Activated CD4-positive, alpha-beta T cell treated with anti-CD3 and anti-CD28 coated beads for 24 hours (primary cell): ENCODE data around the gene GLUL.
"Not testable (repeated sequence)": the region's sequence is repeated elsewhere in the genome, so short reads cannot be mapped to it uniquely, and the experiment has no call there.

Source experiments
- DNase-seq, 2 donors: peaks; one replicate each; pipeline ENCODE4 v3.0.0-alpha.2; 2020; ENCODE audit warnings: low read depth in 2 of 2

The GLUL gene

DNA sequence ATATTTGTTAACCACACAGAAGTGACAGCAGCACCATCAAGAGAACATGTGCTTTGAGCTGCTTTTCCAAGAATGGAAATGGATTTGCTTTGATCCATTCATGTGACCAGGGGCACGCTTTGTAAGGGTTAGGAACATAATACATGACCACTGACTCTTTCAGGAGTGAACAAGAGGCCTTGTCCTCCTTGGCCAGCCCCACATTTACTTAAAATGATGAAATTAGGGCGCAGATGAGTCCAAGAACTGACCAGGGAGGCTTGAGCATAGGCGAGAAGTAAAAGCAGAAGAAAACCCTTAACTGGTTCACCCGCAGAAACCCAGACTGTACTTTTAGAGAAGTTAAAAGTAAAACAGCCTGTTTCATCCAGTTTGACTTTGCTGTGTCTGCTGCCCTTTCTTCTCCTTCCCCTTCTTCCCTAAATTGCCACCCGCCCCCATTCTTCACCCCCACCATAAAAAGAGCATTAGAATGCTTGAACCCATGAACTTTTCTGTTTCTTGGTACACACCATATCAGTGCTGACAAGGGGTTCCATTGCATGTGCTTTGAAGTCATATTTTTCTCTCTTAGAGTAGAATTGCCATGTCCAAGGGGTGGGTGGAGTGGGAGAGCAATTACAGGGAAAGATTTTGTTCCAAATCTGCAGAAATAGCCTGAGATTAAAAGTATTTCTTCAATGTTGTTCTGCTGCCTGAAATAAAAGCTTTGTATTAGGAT lies 2.6 kb upstream of the GLUL start:
- DNase-seq = no peak

DNA sequence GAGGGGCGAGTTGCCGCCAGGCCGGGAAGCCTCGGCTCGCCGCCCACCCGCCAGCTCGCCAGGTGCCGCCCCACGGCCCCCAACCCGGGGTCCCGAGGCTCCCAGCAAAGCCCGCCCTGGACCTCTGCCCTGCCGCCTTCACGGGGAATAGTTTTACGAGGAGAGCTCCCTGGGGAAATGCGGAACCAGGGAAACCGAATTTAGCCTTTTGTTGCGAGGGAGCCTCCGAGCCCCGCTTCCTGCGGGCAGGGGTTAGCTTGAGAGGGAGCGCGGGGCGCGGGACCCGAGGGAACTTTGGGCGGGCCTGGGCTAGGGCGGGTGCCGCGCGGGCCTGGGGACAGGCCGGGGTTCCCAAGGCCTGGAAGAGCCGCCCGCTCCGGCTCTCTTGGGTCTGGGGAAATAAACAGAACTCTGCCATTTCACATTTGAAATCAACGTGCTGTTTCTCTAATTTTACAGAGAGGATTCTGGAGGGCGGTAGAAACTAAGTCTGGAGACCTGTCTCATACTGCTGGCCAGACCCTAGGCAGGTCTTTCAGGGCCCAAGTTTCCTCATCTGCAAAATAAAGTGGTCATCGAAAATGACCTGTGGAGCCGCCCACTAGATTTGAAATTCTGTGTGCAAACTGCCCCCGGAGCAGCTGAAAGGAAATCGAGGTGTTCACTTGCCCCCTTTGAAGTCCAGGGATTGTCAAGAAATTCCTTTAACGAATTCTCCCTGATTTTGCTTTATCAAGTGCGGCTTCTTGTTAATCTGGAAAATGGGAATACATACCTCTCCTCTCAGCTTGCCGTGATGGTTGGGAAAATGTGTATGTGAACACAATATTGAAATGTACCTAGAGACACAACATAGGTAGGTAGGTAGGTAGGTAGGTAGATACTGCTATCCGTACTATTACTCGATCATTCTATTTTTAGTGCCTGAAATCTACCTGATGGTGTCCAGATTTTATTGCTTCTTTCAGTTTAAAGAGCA lies 749 bp upstream of the GLUL start:
- peak in 1 of 2 donors; percentile 1 for DNase-seq

DNA sequence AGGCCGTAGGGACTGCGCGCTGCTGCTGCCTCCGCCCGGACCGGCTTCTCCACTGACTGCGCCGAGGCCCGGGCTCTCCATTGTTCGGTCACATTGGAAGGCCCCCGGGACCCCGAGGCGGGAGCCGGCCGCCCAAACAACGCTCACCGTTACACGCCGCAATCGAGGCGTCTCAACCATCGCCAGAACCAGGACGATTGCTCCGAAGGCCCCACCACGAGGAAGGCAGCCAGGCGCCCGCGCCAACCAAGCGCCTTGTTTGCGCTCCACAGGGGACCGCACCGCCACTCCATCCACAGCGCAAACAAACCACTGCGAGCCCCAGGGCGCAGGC lies 595 bp downstream of the GLUL start:
- peak in 1 of 2 donors; percentile 23 for DNase-seq

DNA sequence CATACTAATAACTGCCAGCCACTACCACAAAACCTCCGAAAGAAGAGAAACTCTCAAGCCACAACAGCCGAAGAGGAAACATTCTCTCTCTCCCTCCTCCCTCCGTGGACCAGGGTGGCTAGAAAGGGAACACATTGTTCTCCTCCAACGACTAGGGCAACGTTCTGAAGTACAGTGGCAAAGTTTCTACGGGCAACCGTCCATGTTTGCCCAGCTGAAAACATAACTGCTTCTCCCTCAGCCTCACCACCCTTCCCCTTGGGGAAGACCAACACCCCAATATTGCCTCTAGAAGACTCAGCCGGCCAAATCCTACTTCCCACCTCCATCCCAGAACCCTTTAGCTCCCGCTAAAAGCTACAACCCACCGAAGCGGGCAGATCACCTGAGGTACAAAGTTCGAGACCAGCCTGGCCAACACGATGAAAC lies 2.0 kb downstream of the GLUL start:
- DNase-seq = no peak

DNA sequence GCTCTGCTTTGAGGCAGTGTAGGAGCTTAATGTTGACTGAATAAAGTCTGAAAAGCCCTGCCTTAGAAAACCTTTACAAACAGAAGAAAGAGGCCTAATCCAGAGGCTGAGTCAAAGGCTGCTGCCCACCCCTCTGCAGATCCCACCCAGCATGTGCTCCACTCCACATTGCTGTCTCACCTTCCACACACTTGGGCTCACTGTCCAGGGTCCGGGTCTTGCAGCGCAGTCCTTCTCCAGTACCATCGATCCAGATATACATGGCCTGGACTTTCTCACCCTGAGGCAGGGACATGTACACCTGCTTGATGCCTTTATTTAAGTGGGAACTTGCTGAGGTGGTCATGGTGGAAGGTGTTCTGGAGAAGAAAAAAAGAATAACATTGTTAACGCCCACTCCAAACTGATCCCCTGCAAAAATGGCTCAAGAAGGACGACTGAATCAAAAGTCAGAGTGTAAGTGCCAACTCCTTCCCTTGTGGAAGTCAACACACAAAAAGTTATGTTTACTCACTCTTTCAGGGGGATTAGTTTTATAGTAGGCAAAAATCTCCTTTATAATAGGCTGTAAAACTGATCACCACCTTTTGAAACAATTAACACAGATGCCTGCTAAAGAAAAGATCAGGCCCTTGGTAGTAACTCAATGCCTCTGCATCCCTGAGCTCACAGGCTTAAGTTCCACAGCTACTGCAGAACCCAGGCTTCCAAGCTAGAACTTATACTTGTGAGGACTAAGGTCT lies 3.0 kb downstream of the GLUL start:
- DNase-seq = no peak

DNA sequence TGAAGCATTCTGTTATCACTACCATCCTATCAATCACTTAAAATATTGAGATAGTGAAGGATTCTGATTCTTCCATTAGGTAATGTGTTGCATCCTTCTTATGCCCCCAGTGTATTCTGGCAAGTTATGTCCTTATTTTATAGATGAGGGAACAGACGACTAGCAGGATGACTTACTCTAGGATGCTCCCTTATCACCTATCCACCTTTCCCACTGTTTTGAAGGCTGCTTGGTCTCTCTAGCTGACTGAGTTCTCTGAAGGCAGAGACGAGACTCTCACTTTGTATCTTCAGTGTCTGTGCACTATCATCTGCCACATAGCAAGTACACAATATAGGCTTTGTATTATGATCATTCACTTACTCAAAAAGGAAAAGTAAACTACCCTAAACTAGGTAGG lies 4.0 kb downstream of the GLUL start:
- DNase-seq = no peak

DNA sequence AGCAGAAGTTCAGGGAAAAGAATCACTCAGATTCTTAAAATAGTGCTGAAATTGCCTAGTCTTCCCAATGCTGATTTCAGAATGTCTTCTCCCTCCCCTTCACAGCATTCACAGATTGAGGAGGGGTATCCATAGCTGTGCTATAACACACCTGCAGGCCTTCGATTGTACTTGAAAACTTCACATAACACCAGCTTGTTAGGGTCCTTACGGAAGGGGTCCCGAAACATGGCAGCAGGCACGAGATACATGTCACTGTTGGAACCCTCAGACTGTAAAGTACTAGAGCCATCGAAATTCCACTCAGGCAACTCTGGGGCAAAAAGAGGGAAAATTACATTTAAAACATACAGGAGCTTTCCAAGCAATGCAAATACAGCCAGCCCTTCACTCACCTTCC lies 4.6 kb downstream of the GLUL start:
- no peak for DNase-seq

DNA sequence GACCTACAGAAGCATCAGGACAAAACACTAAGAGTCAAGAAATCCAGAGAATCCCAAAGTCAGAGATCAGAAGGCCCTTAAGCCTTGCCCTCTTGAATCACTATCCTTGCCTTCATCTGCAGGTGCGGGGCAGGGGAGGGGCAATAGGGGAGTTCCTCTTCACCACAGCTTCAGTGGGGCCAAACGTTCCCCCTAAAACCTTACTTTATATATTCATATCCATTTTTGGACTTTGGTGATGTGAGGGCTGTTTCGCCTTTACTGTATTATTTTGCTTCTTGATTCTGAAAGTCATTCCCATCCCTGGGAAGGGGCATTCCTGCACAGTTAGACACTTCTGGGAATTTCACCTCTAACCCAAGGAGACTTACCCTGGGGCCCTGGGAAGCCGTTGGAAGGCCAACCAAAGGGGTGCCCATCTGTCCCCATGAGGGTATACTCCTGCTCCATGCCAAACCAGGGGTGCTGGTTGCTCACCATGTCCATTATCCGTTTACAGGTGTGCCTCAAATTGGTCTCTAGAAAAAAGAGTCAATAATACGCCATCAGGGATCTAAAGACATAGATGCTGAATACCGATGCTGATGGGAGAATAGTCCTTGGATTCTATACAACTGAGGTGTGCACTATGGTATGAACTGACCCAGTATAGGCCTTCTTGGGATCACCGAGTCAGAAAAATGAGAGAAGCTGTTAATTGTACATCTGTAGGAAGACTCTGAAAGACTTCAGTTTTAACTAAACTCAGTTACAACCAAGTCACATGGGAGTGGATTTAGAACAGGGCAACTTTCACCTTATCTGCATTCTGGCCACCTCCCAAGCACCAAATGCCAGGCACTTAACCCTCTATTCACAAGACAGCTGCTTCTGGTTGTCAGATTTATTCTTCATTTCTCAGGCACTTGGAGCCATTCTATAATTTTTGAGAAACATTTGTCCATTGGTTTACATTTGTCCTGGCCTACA lies 5.4 kb downstream of the GLUL start:
- DNase-seq = no peak

DNA sequence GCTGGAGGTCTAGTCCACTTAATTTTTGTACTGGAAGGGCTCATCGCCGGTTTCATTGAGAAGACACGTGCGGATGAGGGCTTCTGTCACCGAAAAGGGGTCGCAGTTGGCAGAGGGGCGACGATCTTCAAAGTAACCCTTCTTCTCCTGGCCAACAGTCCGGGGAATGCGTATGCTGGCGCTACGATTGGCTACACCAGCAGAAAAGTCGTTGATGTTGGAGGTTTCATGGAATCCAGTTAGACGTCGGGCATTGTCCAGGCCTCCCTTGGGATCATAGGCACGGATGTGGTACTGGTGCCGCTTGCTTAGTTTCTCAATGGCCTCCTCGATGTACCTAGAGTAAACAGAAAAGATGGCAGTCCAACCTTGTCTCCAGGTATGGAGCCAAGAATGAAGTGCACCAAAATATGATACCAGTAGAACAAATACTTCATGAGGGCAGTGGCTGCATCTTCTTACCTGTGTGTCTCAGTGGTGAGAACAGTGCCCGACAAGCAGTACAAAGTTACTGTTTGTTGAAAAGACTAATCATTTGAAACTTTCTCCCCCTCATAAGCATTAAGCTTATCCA lies 7.1 kb downstream of the GLUL start:
- no peak for DNase-seq

DNA sequence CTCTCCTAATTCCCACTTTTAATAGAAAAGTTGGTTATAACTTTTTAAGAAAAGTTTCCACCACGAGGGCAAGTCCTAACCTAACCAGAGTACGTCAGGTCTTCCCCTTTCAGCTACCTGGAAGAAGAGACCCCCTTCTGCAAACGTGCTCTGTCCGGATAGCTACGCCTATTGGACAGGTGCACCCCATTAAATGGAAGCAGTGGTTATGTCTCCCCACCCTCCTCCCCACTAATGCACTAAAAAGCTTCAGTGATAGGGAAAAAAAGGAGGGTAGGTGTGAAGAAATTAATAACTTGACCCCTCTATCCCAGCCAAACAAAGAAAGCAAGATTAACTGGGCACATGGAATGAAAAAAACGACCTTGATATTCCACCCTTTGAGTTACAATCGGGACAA lies 7.7 kb downstream of the GLUL start:
- no peak for DNase-seq

DNA sequence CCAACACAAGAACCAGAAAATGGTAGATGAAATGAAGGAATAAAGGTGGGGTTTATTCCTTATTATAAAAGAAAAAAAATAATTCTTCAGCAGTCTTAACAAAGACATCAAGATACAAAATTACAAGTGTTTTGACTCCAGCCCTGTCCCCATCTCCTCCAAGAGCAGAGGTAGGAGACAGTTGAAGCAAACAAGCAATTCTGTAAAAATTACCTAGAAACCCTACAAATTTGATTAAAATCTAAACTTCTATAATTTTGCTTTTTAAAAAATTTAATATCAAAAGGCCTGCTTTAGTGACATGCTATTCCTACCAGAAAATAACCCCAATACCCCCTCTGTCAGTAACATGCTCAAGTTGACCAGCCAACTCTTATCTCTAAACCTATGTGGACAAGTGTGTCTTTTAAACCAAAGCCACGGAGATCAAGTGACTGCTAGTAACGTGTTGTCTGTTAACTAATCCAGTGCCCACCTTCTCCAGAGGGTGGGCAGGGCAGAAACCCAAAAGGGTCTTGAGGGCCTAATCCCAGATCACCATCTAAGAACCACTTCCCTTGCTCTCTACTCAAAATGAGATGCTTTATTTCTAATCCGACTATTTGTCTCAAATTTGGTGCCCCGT lies 8.4 kb downstream of the GLUL start:
- DNase-seq = no peak

DNA sequence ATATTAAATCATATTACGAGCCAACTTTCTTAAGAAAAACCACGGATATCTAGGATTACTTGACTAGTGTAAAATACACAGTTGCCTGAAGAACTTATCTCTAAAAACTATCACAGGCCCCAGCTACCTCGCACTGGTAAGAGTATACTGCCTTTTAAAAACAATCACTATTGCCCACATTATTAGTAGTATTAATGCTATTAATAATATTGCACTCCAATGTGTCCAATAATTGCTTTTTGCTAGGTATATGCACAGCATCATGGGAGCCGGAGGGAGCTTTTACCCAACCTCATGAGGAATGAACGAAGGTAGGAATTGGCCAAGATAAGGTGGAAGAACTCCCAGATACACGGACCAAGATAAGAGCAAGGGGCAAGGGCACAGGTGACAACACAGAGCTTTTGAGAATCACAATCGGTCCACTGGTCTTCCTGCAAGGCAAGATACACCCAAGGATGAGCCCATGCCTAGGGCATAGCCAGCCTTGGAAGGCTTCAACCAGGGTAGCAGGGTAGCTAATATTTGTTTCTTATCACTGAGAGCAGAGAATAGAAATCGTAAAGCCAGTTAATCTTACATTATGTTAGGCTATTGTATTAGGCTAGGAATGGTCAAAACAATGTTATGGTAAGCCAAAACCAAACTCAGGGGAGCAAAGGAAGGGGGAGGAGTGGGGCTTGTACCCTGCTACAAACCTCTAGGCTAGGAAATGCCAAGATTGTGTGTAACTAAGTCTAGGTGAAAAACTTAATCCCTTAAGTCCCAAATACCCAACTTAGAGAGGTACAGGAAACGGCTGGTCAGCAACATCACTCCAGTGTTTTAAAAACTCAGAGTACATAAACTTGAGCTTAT lies 9.4 kb downstream of the GLUL start:
- no peak for DNase-seq

DNA sequence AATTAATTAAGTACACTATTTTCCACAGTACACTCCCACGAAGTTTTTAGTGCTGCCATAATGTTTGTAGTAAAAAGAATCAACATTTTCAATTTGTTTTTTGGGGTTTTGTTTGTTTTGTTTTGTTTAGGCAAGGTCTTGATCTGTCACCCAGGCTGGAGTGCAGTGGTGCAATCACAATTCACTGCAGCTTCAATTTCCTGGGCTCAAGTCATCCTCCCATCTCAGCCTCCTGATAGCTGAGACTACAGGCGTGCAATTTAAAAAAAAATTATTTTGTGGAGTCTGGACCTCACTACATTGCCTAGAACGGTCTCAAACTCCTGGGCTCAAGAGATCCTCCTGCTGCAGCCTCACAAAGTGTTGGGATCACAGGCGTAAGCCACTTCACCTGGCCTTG lies 11.4 kb downstream of the GLUL start:
- DNase-seq = no peak

DNA sequence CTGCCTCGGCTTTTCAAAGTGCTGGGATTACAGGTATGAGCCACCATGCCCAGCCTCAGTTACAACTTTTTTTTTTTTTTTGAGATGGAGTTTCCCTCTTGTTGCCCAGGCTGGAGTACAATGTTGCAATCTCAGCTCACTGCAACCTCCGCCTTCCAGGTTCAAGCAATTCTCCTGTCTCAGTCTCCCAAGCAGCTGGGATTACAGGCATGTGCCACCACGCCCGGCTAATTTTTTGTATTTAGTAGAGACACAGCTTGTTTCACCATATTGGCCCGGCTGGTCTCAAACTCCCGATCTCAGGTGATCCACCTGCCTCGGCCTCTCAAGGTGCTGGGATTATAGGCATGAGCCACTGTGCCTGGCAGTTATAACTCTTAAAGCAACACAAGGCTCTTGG lies 11.8 kb downstream of the GLUL start:
- DNase-seq = not testable (repeated sequence)

DNA sequence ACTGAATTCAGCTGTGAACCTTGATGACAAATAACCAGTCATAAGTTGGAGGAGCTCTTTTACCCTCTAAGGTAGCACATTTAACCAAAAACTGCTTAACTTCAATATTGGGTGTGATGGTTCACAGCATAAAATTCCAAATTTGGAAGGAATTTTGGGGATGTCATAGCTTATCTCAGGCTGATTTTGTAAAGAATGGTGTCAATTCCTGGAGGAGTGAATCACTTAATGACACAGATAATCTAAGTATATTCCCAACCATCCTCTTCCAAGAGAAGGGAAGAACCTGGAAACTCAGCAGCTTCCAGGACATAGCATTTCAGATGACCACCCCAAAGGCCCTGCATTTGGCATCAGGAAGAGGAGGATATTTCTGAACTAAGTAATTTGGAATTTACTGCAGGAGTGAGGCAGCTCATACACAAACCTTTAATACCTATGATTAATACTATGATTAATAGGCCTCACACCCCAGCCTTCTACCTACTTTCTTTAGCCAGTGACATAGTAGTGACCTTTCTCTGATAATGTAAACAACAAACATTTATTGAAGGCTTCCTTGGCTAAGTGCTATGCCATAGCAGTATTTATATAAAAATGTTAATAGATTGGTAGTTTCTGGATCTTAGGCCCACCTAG lies 14.5 kb downstream of the GLUL start:
- no peak for DNase-seq

DNA sequence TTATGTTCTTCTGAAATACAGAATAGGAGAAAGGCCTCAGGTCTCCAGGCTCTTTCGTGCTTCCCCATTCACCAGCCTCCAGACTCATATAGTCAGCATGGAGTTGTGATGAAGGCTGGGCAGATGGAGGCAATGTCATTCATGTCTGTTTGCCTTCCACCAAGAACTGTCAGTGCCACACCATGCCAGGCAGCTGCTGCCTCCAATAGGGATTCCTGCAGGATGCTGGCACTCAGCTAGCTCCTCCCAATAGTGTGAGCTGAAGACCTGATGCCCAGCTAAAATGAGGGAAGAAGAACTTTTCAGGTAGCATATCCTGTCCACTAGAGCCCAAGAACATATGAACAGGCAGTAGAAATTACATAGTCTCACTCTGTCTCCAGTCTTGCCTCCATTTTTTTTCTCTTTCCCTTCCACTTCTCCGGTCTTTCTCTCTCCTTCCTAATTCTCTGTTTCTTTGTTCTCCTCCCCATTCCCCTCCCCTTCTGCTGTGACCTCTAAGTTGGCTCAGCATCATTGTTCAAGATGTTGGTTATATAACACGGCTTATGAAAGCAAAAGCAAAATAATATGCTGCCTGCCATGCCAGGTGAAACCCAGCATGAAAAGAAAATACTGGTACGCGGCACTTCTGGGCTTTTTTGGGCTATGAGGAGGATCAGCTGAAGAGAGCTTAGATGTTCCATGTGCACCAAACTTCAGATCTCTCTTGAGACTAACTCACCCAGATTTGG lies 17.3 kb downstream of the GLUL start:
- no peak for DNase-seq

DNA sequence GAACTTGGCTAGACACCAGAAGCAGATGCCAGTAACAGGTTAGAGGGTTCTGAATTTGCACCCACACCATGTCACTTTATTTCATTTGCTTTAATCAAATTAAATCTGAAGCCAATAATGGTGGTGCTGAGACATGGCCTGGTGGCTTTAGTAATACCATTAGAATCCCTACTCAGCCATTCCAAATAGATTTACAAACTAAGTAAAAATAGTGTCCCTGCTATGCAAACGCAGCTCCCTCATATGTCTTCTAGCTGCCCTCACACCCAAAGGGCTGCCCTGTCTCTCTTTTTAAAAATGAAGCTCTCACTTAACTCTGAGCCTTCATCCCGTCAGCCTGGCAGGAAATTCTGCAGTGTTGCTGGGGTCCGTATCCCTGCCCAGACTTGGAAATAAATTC lies 21.1 kb downstream of the GLUL start:
- no peak for DNase-seq

DNA sequence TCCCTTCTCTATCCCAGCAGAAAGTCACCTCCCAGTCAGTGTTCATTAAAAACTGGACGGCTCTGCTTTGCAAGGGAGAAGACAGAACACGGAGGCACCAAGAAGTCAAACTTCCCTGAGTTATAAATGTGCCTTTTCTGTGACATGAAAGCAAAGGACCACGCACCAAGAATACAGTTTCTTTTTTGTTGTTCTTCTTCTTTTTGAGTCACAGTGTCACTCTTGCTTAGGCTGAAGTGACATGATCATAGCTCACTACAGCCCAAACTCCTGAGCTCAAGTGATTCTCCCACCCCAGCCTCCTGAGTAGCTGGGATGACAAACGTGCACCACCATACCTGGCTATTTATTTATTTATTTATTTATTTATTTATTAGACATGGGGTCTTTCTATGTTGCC lies 22.7 kb downstream of the GLUL start:
- DNase-seq = no peak
